GM18951 (cell line): ENCODE data around the gene SERINC4.

ENCODE experiments used
- POLR2A ChIP-seq: IDR thresholded peaks from 4 replicates; pipeline ENCODE4 v1.6.1; 2011; ENCODE audit warnings: mild to moderate bottlenecking; ENCODE audit not compliant: insufficient read length, insufficient read depth; ENCODE audit errors: extremely low read depth
- in situ Hi-C: fragments of 300-500 bp; cut with MboI; formaldehyde crosslinking; loops from one replicate; pipeline ENCODE4 v1.12.0; 2022; ENCODE audit warnings: low sequenced_read_pairs, mixed read lengths, inconsistent platforms; ENCODE audit not compliant: unreplicated experiment

SERINC4 gene

DNA sequence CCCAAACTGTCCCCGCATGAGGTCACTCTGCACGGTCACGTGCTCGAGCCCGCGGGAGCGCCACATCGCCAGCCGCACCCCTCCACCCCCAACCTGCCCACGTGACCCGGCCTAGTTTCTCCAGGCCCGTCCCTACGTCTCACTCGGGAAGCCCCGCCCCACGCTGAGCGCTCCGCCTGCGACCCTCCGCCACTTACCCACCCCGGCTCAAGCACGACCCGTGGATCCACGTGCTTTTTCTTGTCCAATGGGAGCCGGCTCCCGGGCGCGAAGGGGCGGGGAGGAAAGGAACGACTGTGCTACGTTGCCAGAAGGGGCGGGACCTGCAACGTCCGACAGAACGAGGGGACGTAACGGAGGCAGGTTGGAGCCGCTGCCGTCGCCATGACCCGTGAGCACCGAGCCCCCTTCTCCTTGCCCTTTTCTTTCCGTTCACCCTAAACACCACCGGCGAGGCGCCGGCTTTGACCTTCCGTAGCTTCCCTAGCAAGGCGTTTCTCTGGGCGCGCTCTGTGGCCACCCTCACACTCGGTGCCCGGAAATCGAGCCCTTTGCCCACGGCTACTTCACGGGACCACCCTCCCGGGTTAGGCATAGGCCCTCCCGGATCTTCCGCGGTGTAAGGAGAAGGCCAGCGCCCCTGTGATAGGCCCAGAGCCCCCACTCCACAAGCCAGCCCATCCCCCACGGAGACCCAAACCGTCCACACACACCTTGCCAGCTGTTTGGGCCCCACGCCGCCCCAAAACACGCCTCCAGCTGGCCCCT is 7.8 kb downstream of the SERINC4 start, which contains the start of gene SERF2:
SERF2 (plus strand) TSS at position 328 of the 768 bp plus-strand sequence; CDS start at position 385, 57 bp downstream.
- peak; percentile 96 for TF ChIP-seq POLR2A
- in situ Hi-C loops = no loop called here

GRCh38 chr15:43789409-43789808 is 10.6 kb downstream of the SERINC4 start:
- in situ Hi-C loops = no loop called here
- TF ChIP-seq POLR2A = no peak

- TF ChIP-seq POLR2A = no peak
- in situ Hi-C loops = no loop called here
Observed at GRCh38 chr15:43779016-43779415, 21.0 kb downstream of the SERINC4 start.

GRCh38 chr15:43777267-43777914 is 22.6 kb downstream of the SERINC4 start:
- in situ Hi-C loops = no loop called here
- no peak for TF ChIP-seq POLR2A

DNA sequence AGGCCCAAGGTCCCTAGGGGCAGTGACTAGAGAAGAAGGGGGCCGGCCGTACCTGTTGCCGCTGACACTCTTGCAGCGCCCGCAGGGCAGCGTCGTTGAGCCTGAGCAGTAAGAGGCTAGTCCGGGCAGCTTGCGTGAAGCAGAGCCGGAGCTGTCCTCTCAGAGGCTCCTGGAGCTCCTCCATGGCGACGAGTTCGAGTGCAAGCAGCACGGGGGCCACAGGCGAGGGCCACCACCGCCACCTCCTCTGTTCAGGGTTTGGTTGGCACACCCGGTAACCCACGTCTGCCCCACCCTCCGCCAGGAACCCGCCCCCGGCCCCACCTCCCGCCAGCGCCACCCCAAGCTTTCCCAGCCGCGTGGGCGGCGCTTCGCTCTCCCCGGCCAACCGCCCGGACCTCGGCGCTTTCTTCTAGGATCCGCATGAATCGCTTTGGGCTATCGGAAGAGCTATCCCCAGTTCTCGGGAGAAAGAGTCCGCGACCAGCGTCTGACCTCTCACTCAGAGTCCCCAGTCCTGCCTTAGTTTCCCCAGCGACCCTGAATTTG is 23.2 kb downstream of the SERINC4 start, which contains the start of gene ELL3:
ELL3 (minus strand) TSS at position 249 of the 549 bp plus-strand sequence; CDS start at position 184, 65 bp downstream.
- peak; percentile 41 for TF ChIP-seq POLR2A
- in situ Hi-C loops = no loop called here

GRCh38 chr15:43776101-43776717 is 23.8 kb downstream of the SERINC4 start:
- in situ Hi-C loops = no loop called here
- peak; percentile 34 for TF ChIP-seq POLR2A

- in situ Hi-C loops = no loop called here
- no peak for TF ChIP-seq POLR2A
Observed at GRCh38 chr15:43775411-43775965, 24.5 kb downstream of the SERINC4 start.

GRCh38 chr15:43774062-43774461 is 26.0 kb downstream of the SERINC4 start:
- TF ChIP-seq POLR2A = no peak
- in situ Hi-C loops = no loop called here

- TF ChIP-seq POLR2A = no peak
- in situ Hi-C loops = no loop called here
Observed at GRCh38 chr15:43772624-43773023, 27.4 kb downstream of the SERINC4 start.

- in situ Hi-C loops = no loop called here
- TF ChIP-seq POLR2A = no peak
Observed at GRCh38 chr15:43771816-43772215, 28.2 kb downstream of the SERINC4 start.

DNA sequence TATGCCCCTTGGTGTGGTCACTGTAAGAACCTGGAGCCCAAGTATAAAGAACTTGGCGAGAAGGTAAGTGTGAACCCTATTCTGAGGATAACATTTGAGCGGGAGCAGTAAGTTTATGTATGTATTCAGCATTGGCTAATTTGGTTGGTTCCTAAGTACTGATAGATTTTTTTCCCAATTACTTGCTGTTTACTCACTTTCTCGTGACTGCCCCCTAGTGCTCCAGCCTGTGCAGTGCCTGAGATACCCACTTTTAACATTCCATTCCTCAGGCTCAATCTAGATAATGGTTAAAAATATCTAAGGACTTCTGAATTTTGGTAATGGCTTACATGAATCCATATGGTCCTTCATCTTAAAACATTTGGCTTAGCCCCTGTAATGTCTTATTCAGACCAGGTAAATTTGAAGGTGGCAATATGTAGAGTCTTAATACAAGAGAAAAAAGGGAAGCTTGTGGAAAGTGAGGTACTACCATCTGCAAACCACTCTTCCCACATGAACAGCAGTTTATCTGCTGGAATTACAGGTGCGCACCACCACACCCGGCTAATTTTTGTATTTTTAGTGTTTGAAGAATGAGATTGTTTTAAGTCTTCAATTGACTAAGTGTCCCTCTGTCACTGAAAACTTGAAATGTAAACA is 30.3 kb downstream of the SERINC4 start:
- TF ChIP-seq POLR2A = peak; percentile 23
- in situ Hi-C loops = no loop called here

- no peak for TF ChIP-seq POLR2A
- in situ Hi-C loops = no loop called here
Observed at GRCh38 chr15:43763819-43764446, 36.1 kb downstream of the SERINC4 start.
